NCI-H524 treated with DMSO at 0.1 percent for 48 hours (cell line): ENCODE data around the gene OPN1MW2.
"Not testable (repeated sequence)": the region's sequence is repeated elsewhere in the genome, so short reads cannot be mapped to it uniquely, and the experiment has no call there.

Experiments
- DNase-seq: peaks from one replicate; lab custom pipeline; 2025; lab: John Stamatoyannopoulos, UW

OPN1MW2 gene

GRCh38 chrX:154219456-154219855, at the start of gene OPN1MW2:
TSS of gene OPN1MW2 (plus strand) at chrX:154219756. CDS start at chrX:154219816, 60 bp downstream.
- DNase-seq = not testable (repeated sequence)

DNA sequence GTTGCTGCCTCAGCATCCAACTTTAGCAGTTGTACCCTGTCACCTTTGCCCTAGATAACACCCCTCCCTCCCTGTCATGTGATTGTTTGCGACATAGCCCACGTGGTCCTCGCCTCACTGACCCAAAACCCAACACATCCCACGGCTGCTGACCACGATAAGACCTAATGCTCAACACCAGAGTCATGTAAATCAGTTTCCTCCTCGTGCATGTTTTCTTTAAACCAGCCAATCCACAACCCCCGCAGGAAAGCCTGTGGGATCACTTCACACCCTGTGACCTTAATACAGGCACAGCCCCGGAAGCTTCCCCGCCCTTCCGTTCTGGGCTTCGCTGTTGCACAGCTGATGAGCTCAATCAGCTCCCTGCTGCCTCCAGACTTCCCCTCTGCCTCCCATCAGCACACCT, 47.0 kb upstream of the OPN1MW2 start:
- not testable (repeated sequence) for DNase-seq

DNA sequence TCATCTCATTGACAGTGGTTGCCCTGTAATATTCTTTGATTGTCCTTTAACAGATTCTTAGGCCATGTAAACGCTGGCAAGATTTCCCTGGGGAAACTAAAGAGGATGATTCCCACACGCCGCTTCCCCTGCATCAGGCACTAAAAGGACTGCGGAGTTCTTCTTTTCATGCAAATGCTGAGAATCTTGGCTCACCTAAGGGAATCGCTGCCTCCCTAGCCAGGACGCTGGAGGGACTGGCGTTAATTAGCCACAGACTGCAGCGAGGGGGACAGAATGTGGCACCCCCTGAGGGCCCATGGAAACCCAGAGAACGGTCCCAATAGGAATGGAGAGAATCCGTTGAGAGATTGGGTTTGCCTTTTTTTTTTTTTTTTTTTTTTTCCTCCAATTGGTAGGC, 45.2 kb upstream of the OPN1MW2 start:
- DNase-seq = not testable (repeated sequence)

- not testable (repeated sequence) for DNase-seq
Observed at GRCh38 chrX:154182296-154182695, 37.3 kb upstream of the OPN1MW2 start, which contains the start of gene OPN1MW. TSS of gene OPN1MW (plus strand) at chrX:154182596. CDS start at chrX:154182678, 82 bp downstream.

DNA sequence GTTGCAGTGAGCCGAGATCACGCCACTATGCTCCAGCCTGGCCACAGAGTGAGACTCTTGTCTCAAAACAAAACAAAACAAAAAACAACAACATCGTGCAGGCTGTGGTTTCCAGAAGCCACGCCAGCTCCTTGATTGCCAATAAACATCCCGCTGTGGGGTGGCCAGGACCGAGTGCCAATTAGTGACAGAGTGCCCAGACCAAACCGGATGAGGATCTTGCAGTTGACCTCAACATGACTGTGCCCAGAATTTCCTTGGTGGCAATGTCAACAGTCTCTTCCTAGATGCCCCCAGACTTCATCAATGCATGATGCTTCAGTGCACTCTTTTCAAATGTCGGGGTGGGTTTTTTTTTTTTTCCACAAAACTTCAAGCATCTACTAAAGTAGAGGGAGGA, 35.8 kb upstream of the OPN1MW2 start:
- not testable (repeated sequence) for DNase-seq

- not testable (repeated sequence) for DNase-seq
Observed at GRCh38 chrX:154192846-154193245, 26.7 kb upstream of the OPN1MW2 start.

GRCh38 chrX:154194316-154194715, 25.2 kb upstream of the OPN1MW2 start:
- DNase-seq = not testable (repeated sequence)

- DNase-seq = not testable (repeated sequence)
Observed at GRCh38 chrX:154196466-154196865, 23.1 kb upstream of the OPN1MW2 start.

- DNase-seq = not testable (repeated sequence)
Observed at GRCh38 chrX:154209670-154210418, 9.7 kb upstream of the OPN1MW2 start.

DNA sequence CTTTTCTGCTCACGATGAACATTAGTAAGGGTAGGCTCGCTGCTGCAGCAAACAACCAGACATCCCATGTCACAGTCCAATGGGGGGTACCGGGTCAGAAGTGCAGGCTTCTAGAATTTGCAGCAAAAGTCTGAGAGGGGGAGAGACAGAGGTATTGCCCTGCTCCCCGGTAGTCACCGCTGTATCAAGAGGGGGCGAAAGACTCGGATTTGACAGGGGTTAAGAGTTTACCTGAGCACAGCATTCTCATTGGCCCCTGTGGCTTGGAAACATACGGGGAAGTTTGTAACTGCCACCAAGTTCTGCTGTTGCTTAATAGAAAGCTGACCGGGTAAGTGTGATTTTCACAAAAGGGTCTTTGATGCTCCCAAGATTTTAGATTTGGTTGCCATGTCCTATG, 8.5 kb upstream of the OPN1MW2 start:
- not testable (repeated sequence) for DNase-seq

DNA sequence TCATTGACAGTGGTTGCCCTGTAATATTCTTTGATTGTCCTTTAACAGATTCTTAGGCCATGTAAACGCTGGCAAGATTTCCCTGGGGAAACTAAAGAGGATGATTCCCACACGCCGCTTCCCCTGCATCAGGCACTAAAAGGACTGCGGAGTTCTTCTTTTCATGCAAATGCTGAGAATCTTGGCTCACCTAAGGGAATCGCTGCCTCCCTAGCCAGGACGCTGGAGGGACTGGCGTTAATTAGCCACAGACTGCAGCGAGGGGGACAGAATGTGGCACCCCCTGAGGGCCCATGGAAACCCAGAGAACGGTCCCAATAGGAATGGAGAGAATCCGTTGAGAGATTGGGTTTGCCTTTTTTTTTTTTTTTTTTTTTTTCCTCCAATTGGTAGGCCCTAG, 8.1 kb upstream of the OPN1MW2 start:
- DNase-seq = not testable (repeated sequence)

GRCh38 chrX:154225292-154225691, 5.7 kb downstream of the OPN1MW2 start:
- DNase-seq = not testable (repeated sequence)

GRCh38 chrX:154226706-154227105, 7.2 kb downstream of the OPN1MW2 start:
- DNase-seq = not testable (repeated sequence)

DNA sequence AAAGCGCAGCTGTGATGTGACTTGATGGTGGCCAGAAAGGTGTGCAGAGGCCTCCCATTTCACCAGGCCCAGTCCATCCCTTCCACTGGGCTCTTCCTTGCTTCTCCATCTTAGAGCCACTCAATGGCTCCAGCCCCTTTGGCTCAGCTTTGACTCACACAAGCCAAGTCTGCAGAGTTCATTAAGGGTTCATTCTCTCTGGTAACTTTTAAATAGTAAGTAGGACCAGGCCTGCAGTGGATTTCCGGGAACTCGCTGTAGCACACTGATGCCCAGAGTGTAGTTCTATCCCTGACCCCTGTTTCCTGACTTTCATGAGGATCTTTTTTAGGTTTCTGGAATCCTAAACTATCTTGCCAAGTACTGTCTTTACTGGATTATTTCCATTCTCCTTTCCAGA, 11.9 kb downstream of the OPN1MW2 start:
- not testable (repeated sequence) for DNase-seq

DNA sequence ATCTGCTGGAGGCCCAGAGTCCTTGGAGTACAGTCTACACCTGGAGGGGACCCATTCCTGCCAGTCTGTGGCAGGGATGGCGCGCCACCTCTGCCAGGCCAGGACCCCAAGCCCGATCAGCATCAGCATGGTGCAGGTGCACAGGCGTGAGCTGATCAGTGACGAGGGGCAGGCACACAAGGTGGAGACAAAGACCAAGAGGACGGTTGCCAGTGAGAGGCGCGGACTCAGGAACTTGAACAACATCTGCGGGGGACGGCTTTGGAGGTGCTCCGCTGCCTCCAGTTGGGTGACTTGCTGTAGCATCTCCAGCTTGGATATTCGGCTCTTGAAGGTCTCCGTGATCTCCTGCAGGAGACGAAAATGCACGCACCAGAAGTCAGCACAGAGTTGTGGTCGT, 14.1 kb downstream of the OPN1MW2 start:
- not testable (repeated sequence) for DNase-seq

GRCh38 chrX:154238939-154239559, 19.5 kb downstream of the OPN1MW2 start:
- not testable (repeated sequence) for DNase-seq

DNA sequence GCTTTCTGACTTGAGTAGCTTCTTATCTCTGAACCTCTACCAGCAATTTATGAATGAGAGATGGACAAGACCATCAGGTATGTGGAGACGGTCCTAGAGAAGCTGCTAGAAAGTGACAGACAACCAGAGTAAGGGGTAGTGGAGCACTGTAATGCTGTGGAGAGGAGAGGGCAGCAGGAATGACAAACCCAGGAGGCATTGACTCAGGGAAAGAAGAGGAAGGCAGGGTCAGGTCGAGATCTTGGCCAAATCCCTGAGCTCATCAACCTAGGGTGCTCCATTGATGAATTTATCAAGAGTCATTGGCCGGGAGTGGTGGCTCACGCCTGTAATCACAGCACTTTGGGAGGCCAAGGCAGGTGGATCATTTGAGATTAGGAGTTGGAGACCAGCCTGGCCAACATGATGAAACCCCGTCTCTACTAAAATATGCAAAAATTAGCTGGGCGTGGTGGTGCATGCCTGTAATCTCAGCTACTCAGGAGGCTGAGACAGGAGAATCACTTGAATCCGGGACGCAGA, 20.5 kb downstream of the OPN1MW2 start:
- not testable (repeated sequence) for DNase-seq

- DNase-seq = not testable (repeated sequence)
Observed at GRCh38 chrX:154247377-154248045, 28.0 kb downstream of the OPN1MW2 start.

DNA sequence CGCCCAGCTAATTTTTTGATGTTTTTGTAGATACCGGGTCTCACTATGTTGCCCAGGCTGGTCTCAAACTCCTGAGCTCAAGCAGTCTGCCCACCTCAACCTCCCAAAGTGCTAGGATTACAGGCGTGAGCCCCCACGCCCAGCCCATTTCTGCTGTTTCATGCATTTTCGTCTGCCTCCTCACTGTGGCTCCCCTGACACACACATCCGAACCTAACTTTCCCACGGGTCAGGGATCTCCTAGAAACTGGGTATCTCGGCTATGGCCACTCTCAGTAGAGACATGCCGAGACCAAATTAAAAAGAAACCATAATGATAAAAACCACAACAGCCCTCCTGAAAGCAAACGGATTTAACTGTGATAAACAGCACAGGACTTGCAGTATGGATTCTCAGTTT, 28.5 kb downstream of the OPN1MW2 start:
- not testable (repeated sequence) for DNase-seq

GRCh38 chrX:154257282-154257681, 37.7 kb downstream of the OPN1MW2 start, which contains the start of gene OPN1MW3:
TSS of gene OPN1MW3 (plus strand) at chrX:154257582. CDS start at chrX:154257620, 38 bp downstream.
- DNase-seq = not testable (repeated sequence)

- not testable (repeated sequence) for DNase-seq
Observed at GRCh38 chrX:154258711-154259110, 39.2 kb downstream of the OPN1MW2 start.

GRCh38 chrX:154263072-154263471, 43.5 kb downstream of the OPN1MW2 start:
- not testable (repeated sequence) for DNase-seq
